IPS-20b (cell line): Measurements from ENCODE around the gene SCO2.
A peak's percentile ranks its signal among the peaks of the same experiment; 100 is the strongest.
"Not testable (repeated sequence)": the region's sequence is repeated elsewhere in the genome, so short reads cannot be mapped to it uniquely, and the experiment has no call there.

Source experiments
- H3K27ac ChIP-seq: one replicate; pipeline ENCODE4 v1.5.1; 2013; ENCODE audit warnings: low read length
- H3K27me3 ChIP-seq: 2 replicates; pipeline ENCODE4 v1.6.1; 2013; ENCODE audit warnings: mild to moderate bottlenecking, low read length, inconsistent platforms; ENCODE audit not compliant: insufficient read depth
- H3K36me3 ChIP-seq: 2 replicates; pipeline ENCODE4 v1.6.1; 2013; ENCODE audit warnings: low read depth, mild to moderate bottlenecking, inconsistent platforms, low read length, moderate library complexity; ENCODE audit not compliant: insufficient read depth
- H3K4me1 ChIP-seq: 2 replicates; pipeline ENCODE4 v1.6.1; 2013; ENCODE audit warnings: mild to moderate bottlenecking, control low read depth, inconsistent platforms, low read length, moderate library complexity; ENCODE audit not compliant: insufficient read depth
- H3K4me3 ChIP-seq: 2 replicates; pipeline ENCODE4 v1.5.1; 2013; ENCODE audit warnings: mild to moderate bottlenecking, low read length, inconsistent platforms
- H3K9ac ChIP-seq: 2 replicates; pipeline ENCODE4 v1.6.1; 2013; ENCODE audit warnings: low read depth, mild to moderate bottlenecking, inconsistent platforms, low read length, moderate library complexity
- H3K9me3 ChIP-seq: 2 replicates; pipeline ENCODE4 v1.6.1; 2013; ENCODE audit warnings: mild to moderate bottlenecking, low read depth, low read length, inconsistent platforms; ENCODE audit not compliant: insufficient read depth

The SCO2 gene

GRCh38 chr22:50536226-50536625 is 10.8 kb upstream of the SCO2 start:
- H3K4me1 ChIP-seq: no peaks in the 10 kb centered on the region; the same call in 1 of the 2 replicates
- no peaks in the 10 kb centered on the region for H3K36me3 ChIP-seq
- H3K27me3 ChIP-seq: peaks cover 34% of the 10 kb centered on the region
- no peak overlapping the region for H3K27ac ChIP-seq
- H3K9me3 ChIP-seq: no peaks in the 10 kb centered on the region
- H3K4me3 ChIP-seq: no peak overlapping the region
- no peak overlapping the region for H3K9ac ChIP-seq

GRCh38 chr22:50535113-50535512 is 9.7 kb upstream of the SCO2 start:
- peaks cover 46% of the 10 kb centered on the region for H3K27me3 ChIP-seq
- no peaks in the 10 kb centered on the region; the same call in 1 of the 2 replicates for H3K4me1 ChIP-seq
- H3K9me3 ChIP-seq: no peaks in the 10 kb centered on the region
- H3K9ac ChIP-seq: no peak overlapping the region
- no peak overlapping the region for H3K4me3 ChIP-seq
- no peaks in the 10 kb centered on the region for H3K36me3 ChIP-seq
- H3K27ac ChIP-seq: no peak overlapping the region

- peaks cover 56% of the 10 kb centered on the region for H3K27me3 ChIP-seq
- H3K4me1 ChIP-seq: not testable (repeated sequence)
Observed at GRCh38 chr22:50533856-50534711, 8.7 kb upstream of the SCO2 start.

GRCh38 chr22:50532824-50533796 is 7.7 kb upstream of the SCO2 start:
- no peak overlapping the region for H3K4me3 ChIP-seq
- no peaks in the 10 kb centered on the region for H3K9me3 ChIP-seq
- H3K4me1 ChIP-seq: no peaks in the 10 kb centered on the region; the same call in 1 of the 2 replicates
- H3K27ac ChIP-seq: no peak overlapping the region
- no peaks in the 10 kb centered on the region for H3K36me3 ChIP-seq
- H3K27me3 ChIP-seq: peaks cover 66% of the 10 kb centered on the region
- no peak overlapping the region for H3K9ac ChIP-seq

More at GRCh38 chr22:50533856-50534711, 8.7 kb upstream of the SCO2 start:
- not testable (repeated sequence) for H3K4me3 ChIP-seq, H3K9me3 ChIP-seq, H3K27ac ChIP-seq, H3K9ac ChIP-seq, H3K36me3 ChIP-seq

GRCh38 chr22:50531962-50532674 is 6.7 kb upstream of the SCO2 start:
- H3K27me3 ChIP-seq: peaks cover 68% of the 10 kb centered on the region
- no peak overlapping the region for H3K27ac ChIP-seq

GRCh38 chr22:50531546-50531961 is 6.2 kb upstream of the SCO2 start:
- Histone ChIP-seq H3K4me1 (peaks cover 2% of the 10 kb centered on the region; the same call in 1 of the 2 replicates), H3K9ac (no peak overlapping the region), H3K27ac (no peak overlapping the region), H3K4me3 (peak overlapping the region; percentile 61; the same call in 1 of the 2 replicates), H3K27me3 (peaks cover 74% of the 10 kb centered on the region), H3K36me3 (no peaks in the 10 kb centered on the region), H3K9me3 (no peaks in the 10 kb centered on the region)

More at GRCh38 chr22:50531962-50532674, 6.7 kb upstream of the SCO2 start:
- Histone ChIP-seq H3K36me3 (no peaks in the 10 kb centered on the region), H3K9me3 (no peaks in the 10 kb centered on the region), H3K4me3 (peak overlapping the region; percentile 61; the same call in 1 of the 2 replicates), H3K4me1 (no peaks in the 10 kb centered on the region; the same call in 1 of the 2 replicates), H3K9ac (no peak overlapping the region)

- Histone ChIP-seq H3K27me3 (peaks cover 76% of the 10 kb centered on the region), H3K4me3 (peak overlapping the region; percentile 61), H3K9me3 (no peaks in the 10 kb centered on the region), H3K27ac (no peak overlapping the region), H3K36me3 (no peaks in the 10 kb centered on the region), H3K9ac (no peak overlapping the region), H3K4me1 (peaks cover 3% of the 10 kb centered on the region; the same call in 1 of the 2 replicates)
Observed at GRCh38 chr22:50530877-50531545, 5.6 kb upstream of the SCO2 start.

- peaks cover 3% of the 10 kb centered on the region; the same call in 1 of the 2 replicates for H3K4me1 ChIP-seq
- H3K9me3 ChIP-seq: no peaks in the 10 kb centered on the region
- H3K36me3 ChIP-seq: no peaks in the 10 kb centered on the region
- no peak overlapping the region for H3K27ac ChIP-seq
- H3K9ac ChIP-seq: no peak overlapping the region
- peaks cover 76% of the 10 kb centered on the region for H3K27me3 ChIP-seq
- peak overlapping the region; percentile 61; the same call in 1 of the 2 replicates for H3K4me3 ChIP-seq
Observed at GRCh38 chr22:50530580-50530876, 5.1 kb upstream of the SCO2 start.

GRCh38 chr22:50529897-50530579 is 4.6 kb upstream of the SCO2 start, which contains the start of gene TYMP:
TYMP (minus strand) TSS chr22:50530012; CDS start chr22:50529709, 303 bp downstream.
- Histone ChIP-seq H3K27me3 (peaks cover 76% of the 10 kb centered on the region), H3K4me3 (peak within 1 kb of the TSS; percentile 61; the same call in 1 of the 2 replicates), H3K9me3 (no peaks in the 10 kb centered on the region), H3K4me1 (peaks cover 3% of the 10 kb centered on the region; the same call in 1 of the 2 replicates), H3K9ac (no peak within 1 kb of the TSS), H3K27ac (no peak within 1 kb of the TSS), H3K36me3 (no peaks in the 10 kb centered on the region)

GRCh38 chr22:50529416-50529896 is 4.1 kb upstream of the SCO2 start:
- H3K4me1 ChIP-seq: peaks cover 3% of the 10 kb centered on the region; the same call in 1 of the 2 replicates
- H3K9me3 ChIP-seq: no peaks in the 10 kb centered on the region
- no peak overlapping the region for H3K9ac ChIP-seq
- H3K27me3 ChIP-seq: peaks cover 76% of the 10 kb centered on the region
- no peak overlapping the region for H3K4me3 ChIP-seq
- H3K27ac ChIP-seq: no peak overlapping the region
- 0 out of 2 replicates have a peak, but pooled peaks cover under 1% of the 10 kb centered on the region for H3K36me3 ChIP-seq
